Liver (tissue), 9 donors: ENCODE results near the gene MND1. TPM values are rescaled to one million over a fixed set of nuclear protein-coding genes. Genes with fewer than 3 reads are reported as not detected.

Source experiments
- DNase-seq: peaks from one replicate; pipeline ENCODE4 v3.0.0-alpha.2; 2017; ENCODE audit warnings: low spot score
- H3K27ac ChIP-seq, 2 donors: one replicate each; pipeline ENCODE4 v1.7.0; 2013; ENCODE audit warnings: inconsistent platforms in 2 of 2, low read length in 2 of 2, control low read depth in 1 of 2, low read depth in 1 of 2, mild to moderate bottlenecking in 1 of 2
- H3K27me3 ChIP-seq, 4 donors: one replicate each; pipeline versions ENCODE4 v1.6.1 to v1.7.0; 2013; ENCODE audit warnings: low read length in 3 of 4, inconsistent platforms in 1 of 4, mild to moderate bottlenecking in 1 of 4, moderate library complexity in 1 of 4; ENCODE audit not compliant: control insufficient read depth in 4 of 4, insufficient read depth in 4 of 4
- H3K36me3 ChIP-seq, 4 donors: one replicate each; pipeline versions ENCODE4 v1.6.1 to v1.7.0; 2013; ENCODE audit warnings: low read length in 3 of 4, mild to moderate bottlenecking in 3 of 4, low read depth in 1 of 4, moderate library complexity in 1 of 4; ENCODE audit not compliant: control insufficient read depth in 4 of 4, insufficient read depth in 3 of 4
- H3K4me1 ChIP-seq, 4 donors: one replicate each; pipeline versions ENCODE4 v1.6.1 to v1.7.0; 2013; ENCODE audit warnings: low read length in 3 of 4, mild to moderate bottlenecking in 3 of 4, moderate library complexity in 1 of 4; ENCODE audit not compliant: control insufficient read depth in 4 of 4, insufficient read depth in 4 of 4
- H3K4me3 ChIP-seq, 3 donors: one replicate each; pipeline versions ENCODE4 v1.6.1 to v1.7.0; 2013; ENCODE audit warnings: low read length in 3 of 3, control low read depth in 1 of 3, low read depth in 1 of 3, mild to moderate bottlenecking in 1 of 3
- H3K9ac ChIP-seq, 2 donors: one replicate each; pipeline ENCODE4 v1.7.0; 2013; ENCODE audit warnings: low read length in 2 of 2, mild to moderate bottlenecking in 2 of 2, moderate library complexity in 2 of 2, control low read depth in 1 of 2, low read depth in 1 of 2
- H3K9me3 ChIP-seq, 4 donors: one replicate each; pipeline versions ENCODE4 v1.6.1 to v1.7.0; 2013; ENCODE audit warnings: low read length in 3 of 4; ENCODE audit not compliant: control insufficient read depth in 4 of 4
- ATF3 ChIP-seq: IDR thresholded peaks from 2 replicates; pipeline ENCODE4 v1.6.1; 2016; ENCODE audit warnings: antibody characterized with exemption
- CTCF ChIP-seq: fragments of 150-350 bp; IDR thresholded peaks from 2 replicates; pipeline ENCODE4 v1.5.1; 2017; ENCODE audit warnings: improper control_type of control experiment, low read depth, low read length; ENCODE audit not compliant: missing input control
- EGR1 ChIP-seq, 2 donors: IDR thresholded peaks; 2 replicates each; pipeline ENCODE4 v1.6.1; 2016 to 2018; ENCODE audit warnings: antibody characterized with exemption in 2 of 2, low read depth in 2 of 2
- FOXA2 ChIP-seq: IDR thresholded peaks from 2 replicates; pipeline ENCODE4 v1.6.1; 2016; ENCODE audit warnings: antibody characterized with exemption
- GABPA ChIP-seq, 2 donors: IDR thresholded peaks in 1 of 2; conservative IDR thresholded peaks in 1 of 2; 2 replicates each; pipeline ENCODE4 v1.6.1; 2016; ENCODE audit warnings: antibody characterized with exemption in 2 of 2, mild to moderate bottlenecking in 1 of 2, moderate library complexity in 1 of 2
- HNF4A ChIP-seq, 2 donors: conservative IDR thresholded peaks; 2 replicates each; pipeline ENCODE4 v1.6.1; 2016; ENCODE audit warnings: antibody characterized with exemption in 2 of 2, mild to moderate bottlenecking in 2 of 2
- HNF4G ChIP-seq: IDR thresholded peaks from 2 replicates; pipeline ENCODE4 v1.6.1; 2016; ENCODE audit warnings: antibody characterized with exemption
- JUND ChIP-seq, 2 donors: IDR thresholded peaks; 2 replicates each; pipeline ENCODE4 v1.6.1; 2016; ENCODE audit warnings: antibody characterized with exemption in 2 of 2
- MAX ChIP-seq: IDR thresholded peaks from 2 replicates; pipeline ENCODE4 v1.6.1; 2016; ENCODE audit warnings: antibody characterized with exemption
- NR2F2 ChIP-seq: IDR thresholded peaks from 2 replicates; pipeline ENCODE4 v1.6.1; 2016; ENCODE audit warnings: antibody characterized with exemption
- RAD21 ChIP-seq, 2 donors: IDR thresholded peaks; 2 replicates each; pipeline ENCODE4 v1.6.1; 2016; ENCODE audit warnings: antibody characterized with exemption in 2 of 2, mild to moderate bottlenecking in 2 of 2
- REST ChIP-seq: IDR thresholded peaks from 2 replicates; pipeline ENCODE4 v1.6.1; 2016; ENCODE audit warnings: antibody characterized with exemption, mild to moderate bottlenecking
- RXRA ChIP-seq, 2 donors: IDR thresholded peaks; 2 replicates each; pipeline ENCODE4 v1.6.1; 2017 to 2018; ENCODE audit warnings: antibody characterized with exemption in 2 of 2, mild to moderate bottlenecking in 1 of 2
- TAF1 ChIP-seq: conservative IDR thresholded peaks from 2 replicates; pipeline ENCODE4 v1.6.1; 2016; ENCODE audit warnings: antibody characterized with exemption, mild to moderate bottlenecking
- YY1 ChIP-seq: IDR thresholded peaks from 2 replicates; pipeline ENCODE4 v1.6.1; 2016; ENCODE audit warnings: antibody characterized with exemption, mild to moderate bottlenecking
- ZBTB33 ChIP-seq: IDR thresholded peaks from 2 replicates; pipeline ENCODE4 v1.6.1; 2016; ENCODE audit warnings: antibody characterized with exemption
- WGBS: extraction: QIAGEN DNeasy Blood & Tissue Kit; methylation state at CpG from one replicate; pipeline ENCODE4 v1.1.7; 2013; 5-methylcytosine and 5-hydroxymethylcytosine counted together
- polyA plus RNA-seq, 2 donors: library from polyadenylated mRNA; stranded (reverse) in 1 of 2; unstranded in 1 of 2; fragments of 200-250 nt in 1 of 2; fragments of >200 nt in 1 of 2; fragmentation: Nextera tagmentation in 1 of 2; extraction: Ambion mirVana in 1 of 2; gene quantifications; one replicate each; pipeline versions ENCODE4 v1.2.1 to v1.2.3, GENCODE V29; 2013 to 2015
- total RNA-seq, 2 donors: library from RNA; depleted of rRNA; stranded (reverse); fragments of >200 nt; gene quantifications; one replicate each; pipeline ENCODE4 v1.2.3, GENCODE V29; 2014
- donor health status: healthy.
- donor health status: healthy.
- donor health status: healthy.
- donor health status: healthy.
- donor health status: healthy.

MND1 gene
- total and polyA plus RNA-seq, 4 donors, result 0.17 to 2.5 (median 0.42) TPM

GRCh38 chr4:153341575-153342090 lies 2.9 kb upstream of the MND1 start:
- Histone ChIP-seq H3K9ac (no peak overlapping the region), H3K36me3 (no peaks in the 10 kb centered on the region), H3K4me3 (no peak overlapping the region), H3K27ac (no peak overlapping the region), H3K9me3 (no peaks in the 10 kb centered on the region), H3K27me3 (no peaks in the 10 kb centered on the region), H3K4me1 (peaks cover 1 to 21% (median 12%) of the 10 kb centered on the region in 4 donors)
- 56% methylated on average over 5 of the region's 5 CpGs for WGBS
- TF ChIP-seq HNF4G, result no peak
- TF ChIP-seq MAX, result no peak
- no peak for TF ChIP-seq HNF4A (conservative IDR thresholded peaks at IDR 0.05)
- TF ChIP-seq REST, result no peak
- TF ChIP-seq YY1, result no peak
- no peak for TF ChIP-seq TAF1
- no peak for TF ChIP-seq CTCF
- no peak for TF ChIP-seq ZBTB33
- TF ChIP-seq RXRA (IDR thresholded peaks at IDR 0.05), result no peak
- TF ChIP-seq EGR1 (IDR thresholded peaks at IDR 0.05; ENCODE audit: low read depth in 2 of 2), result no peak
- TF ChIP-seq RAD21 (IDR thresholded peaks at IDR 0.05), result no peak
- TF ChIP-seq ATF3, result no peak
- TF ChIP-seq JUND (IDR thresholded peaks at IDR 0.05), result no peak
- TF ChIP-seq FOXA2, result no peak
- TF ChIP-seq NR2F2, result no peak
- TF ChIP-seq GABPA (IDR thresholded peaks at IDR 0.05 in 1 of 2, conservative IDR thresholded peaks at IDR 0.05 in 1 of 2), result no peak
- no peak for DNase-seq
